Measurements from ENCODE around the gene AKAP7.
"Not testable (repeated sequence)": the region's sequence is repeated elsewhere in the genome, so short reads cannot be mapped to it uniquely, and the experiment has no call there.

Gene AKAP7

DNA sequence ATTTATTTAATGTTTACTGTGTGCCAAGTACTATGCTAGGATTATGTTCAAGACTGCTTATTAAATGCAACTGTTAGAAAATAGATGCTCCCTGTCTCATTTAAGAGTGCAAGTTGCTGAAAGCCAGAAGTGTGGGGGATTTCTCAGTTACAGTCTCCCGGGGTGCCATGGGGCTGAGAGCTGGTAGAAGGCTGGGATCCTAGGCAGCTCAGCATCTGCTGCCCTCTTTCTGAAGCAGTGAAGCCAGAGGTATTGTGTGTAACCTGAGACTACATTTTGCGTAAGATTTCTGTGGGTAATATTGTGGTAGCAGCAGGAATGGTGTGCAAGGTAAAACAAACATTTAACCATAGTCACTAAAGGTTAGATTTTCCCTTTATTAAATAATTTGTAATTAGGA lies 120.6 kb downstream of the AKAP7 start:
- Histone ChIP-seq H3K23ac (ENCODE audit: low read length) (no peak overlapping the region), H3K4me1 (ENCODE audit: control insufficient read depth, low read depth, low read length) (no peaks in the 10 kb centered on the region), H3K18ac (ENCODE audit: low read length) (no peak overlapping the region), H3K36me3 (ENCODE audit: control insufficient read depth, insufficient read depth, low read length) (no peaks in the 10 kb centered on the region), H2BK120ac (ENCODE audit: low read depth, low read length) (no peak overlapping the region), H3K79me1 (ENCODE audit: low read length) (no peaks in the 10 kb centered on the region), H3K4me2 (ENCODE audit: low read length) (no peak overlapping the region), H3K9ac (ENCODE audit: low read length) (no peak overlapping the region), H4K8ac (ENCODE audit: low read depth, low read length) (no peak overlapping the region), H3K4ac (ENCODE audit: low read depth, low read length) (no peak overlapping the region), H3K4me3 (ENCODE audit: low read length) (no peak overlapping the region), H3K27ac (ENCODE audit: low read depth, low read length) (no peak overlapping the region), H3K56ac (ENCODE audit: low read length) (no peak overlapping the region), H3K79me2 (ENCODE audit: control insufficient read depth, insufficient read depth, low read length) (no peaks in the 10 kb centered on the region), H2BK5ac (ENCODE audit: low read length) (no peak overlapping the region), H3K27me3 (ENCODE audit: insufficient read depth, low read length, poor library complexity) (no peaks in the 10 kb centered on the region), H2BK15ac (replicated peaks; ENCODE audit: low read depth) (no peak overlapping the region), H4K5ac (ENCODE audit: low read length) (no peak overlapping the region), H2AK5ac (ENCODE audit: low read length) (no peak overlapping the region)
- DNase-seq, result no peak
- WGBS (ENCODE audit: extremely low coverage, insufficient coverage, low lambda C conversion rate), result no CpG with 5 or more reads among the region's 2 CpGs

- no peak overlapping the region for H2BK120ac ChIP-seq (ENCODE audit: low read depth, low read length)
- H3K4me2 ChIP-seq (ENCODE audit: low read length), result no peak overlapping the region
- DNase-seq, result no peak
- no CpG with 5 or more reads among the region's 2 CpGs for WGBS (ENCODE audit: extremely low coverage, insufficient coverage, low lambda C conversion rate)
- H3K27ac ChIP-seq (ENCODE audit: low read depth, low read length), result no peak overlapping the region
- H2AK5ac ChIP-seq (ENCODE audit: low read length), result no peak overlapping the region
- no peaks in the 10 kb centered on the region for H3K4me1 ChIP-seq (ENCODE audit: control insufficient read depth, low read depth, low read length)
- H4K5ac ChIP-seq (ENCODE audit: low read length), result no peak overlapping the region
- no peaks in the 10 kb centered on the region for H3K36me3 ChIP-seq (ENCODE audit: control insufficient read depth, insufficient read depth, low read length)
- no peak overlapping the region for H2BK15ac ChIP-seq (replicated peaks; ENCODE audit: low read depth)
- H3K9ac ChIP-seq (ENCODE audit: low read length), result no peak overlapping the region
- H3K56ac ChIP-seq (ENCODE audit: low read length), result no peak overlapping the region
- peak overlapping the region; percentile 28 for H3K18ac ChIP-seq (ENCODE audit: low read length)
- no peaks in the 10 kb centered on the region for H3K79me1 ChIP-seq (ENCODE audit: low read length)
- H4K8ac ChIP-seq (ENCODE audit: low read depth, low read length), result no peak overlapping the region
- H2BK5ac ChIP-seq (ENCODE audit: low read length), result no peak overlapping the region
- H3K23ac ChIP-seq (ENCODE audit: low read length), result no peak overlapping the region
- H3K27me3 ChIP-seq (ENCODE audit: insufficient read depth, low read length, poor library complexity), result no peaks in the 10 kb centered on the region
- no peak overlapping the region for H3K4me3 ChIP-seq (ENCODE audit: low read length)
- H3K79me2 ChIP-seq (ENCODE audit: control insufficient read depth, insufficient read depth, low read length), result no peaks in the 10 kb centered on the region
- H3K4ac ChIP-seq (ENCODE audit: low read depth, low read length), result no peak overlapping the region
These were observed 121.8 kb downstream of the AKAP7 start for GRCh38 chr6:131257104-131257503.

DNA sequence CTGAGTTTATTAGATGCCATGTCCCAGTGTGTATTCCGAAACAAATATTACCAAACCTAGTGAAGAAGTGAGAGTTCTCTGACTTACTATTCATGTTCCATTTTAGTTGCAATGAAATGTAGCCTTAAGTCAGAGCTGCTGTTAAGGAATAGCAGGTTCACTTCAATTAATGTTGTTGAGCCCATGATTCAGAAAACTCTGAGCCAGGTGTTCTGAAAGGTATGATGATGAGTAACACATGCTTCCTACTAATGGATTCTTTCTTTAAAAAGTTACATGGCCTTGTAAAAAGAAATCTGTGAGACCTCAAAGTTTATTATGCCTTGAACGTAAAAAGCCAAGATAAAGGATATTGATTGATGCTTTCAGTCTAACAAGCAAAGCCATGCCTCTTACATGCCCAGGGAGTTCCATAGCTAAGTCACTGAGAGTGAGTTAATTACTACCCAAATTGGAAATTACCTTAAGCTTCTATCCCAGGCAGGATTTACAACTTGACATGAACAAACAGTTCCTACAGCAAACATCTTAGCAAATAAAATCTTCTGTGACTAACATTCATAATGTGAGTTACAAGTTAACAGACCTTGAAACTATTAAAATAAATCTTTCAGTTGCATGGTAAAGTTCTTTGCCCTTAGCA lies 122.9 kb downstream of the AKAP7 start:
- Histone ChIP-seq H3K4me1 (ENCODE audit: control insufficient read depth, low read depth, low read length) (no peaks in the 10 kb centered on the region), H3K9ac (ENCODE audit: low read length) (no peak overlapping the region), H3K18ac (ENCODE audit: low read length) (no peak overlapping the region), H3K4me3 (ENCODE audit: low read length) (no peak overlapping the region), H2AK5ac (ENCODE audit: low read length) (no peak overlapping the region), H3K79me2 (ENCODE audit: control insufficient read depth, insufficient read depth, low read length) (no peaks in the 10 kb centered on the region), H3K36me3 (ENCODE audit: control insufficient read depth, insufficient read depth, low read length) (no peaks in the 10 kb centered on the region), H3K27ac (ENCODE audit: low read depth, low read length) (no peak overlapping the region), H3K4ac (ENCODE audit: low read depth, low read length) (no peak overlapping the region), H4K5ac (ENCODE audit: low read length) (no peak overlapping the region), H3K79me1 (ENCODE audit: low read length) (no peaks in the 10 kb centered on the region), H3K4me2 (ENCODE audit: low read length) (no peak overlapping the region), H2BK120ac (ENCODE audit: low read depth, low read length) (no peak overlapping the region), H4K8ac (ENCODE audit: low read depth, low read length) (no peak overlapping the region), H3K56ac (ENCODE audit: low read length) (no peak overlapping the region), H2BK15ac (replicated peaks; ENCODE audit: low read depth) (no peak overlapping the region), H3K23ac (ENCODE audit: low read length) (no peak overlapping the region), H2BK5ac (ENCODE audit: low read length) (no peak overlapping the region), H3K27me3 (ENCODE audit: insufficient read depth, low read length, poor library complexity) (no peaks in the 10 kb centered on the region)
- no CpG with 5 or more reads among the region's 2 CpGs for WGBS (ENCODE audit: extremely low coverage, insufficient coverage, low lambda C conversion rate)
- no peak for DNase-seq

DNA sequence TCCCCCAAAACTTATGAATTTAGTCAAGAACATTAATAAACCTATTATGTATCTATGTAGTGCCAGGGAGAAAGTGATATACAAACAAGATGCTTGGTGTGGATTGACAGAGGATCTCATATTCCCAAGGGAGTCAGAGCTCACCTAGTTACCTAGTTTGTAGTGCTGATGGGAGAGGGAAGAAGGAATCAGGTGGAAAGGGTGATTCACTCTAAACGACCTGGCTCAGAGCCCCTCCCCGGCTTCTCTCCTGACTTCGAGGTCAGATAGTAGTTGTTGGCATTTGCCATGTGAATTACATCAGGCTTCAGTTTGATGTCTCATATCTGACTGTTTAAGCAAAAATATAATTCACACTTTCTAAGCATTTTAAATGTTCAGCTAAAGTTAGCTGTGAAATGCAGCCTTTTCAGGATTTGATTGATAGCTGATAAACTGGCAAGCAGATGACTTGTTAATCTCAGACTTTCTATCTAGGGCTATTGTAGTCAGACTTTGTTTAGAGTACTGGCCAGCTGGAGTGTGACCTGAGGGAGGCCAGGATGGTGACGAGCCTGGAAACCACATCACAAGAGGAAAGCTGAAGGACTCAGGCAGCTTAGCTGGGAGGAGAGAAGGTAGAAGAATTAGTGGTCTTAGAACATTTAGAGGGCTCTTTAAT lies 123.7 kb downstream of the AKAP7 start:
- no peak overlapping the region for H4K5ac ChIP-seq (ENCODE audit: low read length)
- no peak overlapping the region for H4K8ac ChIP-seq (ENCODE audit: low read depth, low read length)
- no peak overlapping the region for H3K23ac ChIP-seq (ENCODE audit: low read length)
- no peaks in the 10 kb centered on the region for H3K36me3 ChIP-seq (ENCODE audit: control insufficient read depth, insufficient read depth, low read length)
- H2AK5ac ChIP-seq (ENCODE audit: low read length), result no peak overlapping the region
- peak; percentile 75 for DNase-seq
- no peak overlapping the region for H3K4me3 ChIP-seq (ENCODE audit: low read length)
- H3K79me1 ChIP-seq (ENCODE audit: low read length), result no peaks in the 10 kb centered on the region
- H3K9ac ChIP-seq (ENCODE audit: low read length), result no peak overlapping the region
- H2BK120ac ChIP-seq (ENCODE audit: low read depth, low read length), result no peak overlapping the region
- H3K4ac ChIP-seq (ENCODE audit: low read depth, low read length), result no peak overlapping the region
- no peak overlapping the region for H3K18ac ChIP-seq (ENCODE audit: low read length)
- H3K56ac ChIP-seq (ENCODE audit: low read length), result no peak overlapping the region
- no peak overlapping the region for H3K4me2 ChIP-seq (ENCODE audit: low read length)
- no CpG with 5 or more reads among the region's 4 CpGs for WGBS (ENCODE audit: extremely low coverage, insufficient coverage, low lambda C conversion rate)
- H3K4me1 ChIP-seq (ENCODE audit: control insufficient read depth, low read depth, low read length), result no peaks in the 10 kb centered on the region
- no peaks in the 10 kb centered on the region for H3K27me3 ChIP-seq (ENCODE audit: insufficient read depth, low read length, poor library complexity)
- no peak overlapping the region for H2BK5ac ChIP-seq (ENCODE audit: low read length)
- H2BK15ac ChIP-seq (replicated peaks; ENCODE audit: low read depth), result no peak overlapping the region
- no peaks in the 10 kb centered on the region for H3K79me2 ChIP-seq (ENCODE audit: control insufficient read depth, insufficient read depth, low read length)
- H3K27ac ChIP-seq (ENCODE audit: low read depth, low read length), result no peak overlapping the region

GRCh38 chr6:131260960-131261359 lies 125.7 kb downstream of the AKAP7 start:
- not testable (repeated sequence) for DNase-seq; H3K9ac ChIP-seq (ENCODE audit: low read length); H2AK5ac ChIP-seq (ENCODE audit: low read length); H3K27ac ChIP-seq (ENCODE audit: low read depth, low read length); H3K79me2 ChIP-seq (ENCODE audit: control insufficient read depth, insufficient read depth, low read length); H3K4me2 ChIP-seq (ENCODE audit: low read length); H2BK15ac ChIP-seq (replicated peaks; ENCODE audit: low read depth); H3K56ac ChIP-seq (ENCODE audit: low read length); H2BK5ac ChIP-seq (ENCODE audit: low read length); H3K4me1 ChIP-seq (ENCODE audit: control insufficient read depth, low read depth, low read length); H3K79me1 ChIP-seq (ENCODE audit: low read length); H3K4ac ChIP-seq (ENCODE audit: low read depth, low read length); H2BK120ac ChIP-seq (ENCODE audit: low read depth, low read length); H3K18ac ChIP-seq (ENCODE audit: low read length); H4K5ac ChIP-seq (ENCODE audit: low read length); H3K36me3 ChIP-seq (ENCODE audit: control insufficient read depth, insufficient read depth, low read length); H4K8ac ChIP-seq (ENCODE audit: low read depth, low read length); H3K23ac ChIP-seq (ENCODE audit: low read length); H3K4me3 ChIP-seq (ENCODE audit: low read length); H3K27me3 ChIP-seq (ENCODE audit: insufficient read depth, low read length, poor library complexity)
- WGBS (ENCODE audit: extremely low coverage, insufficient coverage, low lambda C conversion rate), result no CpG with 5 or more reads among the region's 6 CpGs

- Histone ChIP-seq H3K18ac (ENCODE audit: low read length) (no peak overlapping the region), H3K79me1 (ENCODE audit: low read length) (no peaks in the 10 kb centered on the region), H3K4ac (ENCODE audit: low read depth, low read length) (no peak overlapping the region), H3K36me3 (ENCODE audit: control insufficient read depth, insufficient read depth, low read length) (no peaks in the 10 kb centered on the region), H2BK15ac (replicated peaks; ENCODE audit: low read depth) (no peak overlapping the region), H3K4me3 (ENCODE audit: low read length) (no peak overlapping the region), H3K4me2 (ENCODE audit: low read length) (no peak overlapping the region), H4K5ac (ENCODE audit: low read length) (no peak overlapping the region), H2BK120ac (ENCODE audit: low read depth, low read length) (no peak overlapping the region), H2BK5ac (ENCODE audit: low read length) (no peak overlapping the region), H4K8ac (ENCODE audit: low read depth, low read length) (no peak overlapping the region), H3K27ac (ENCODE audit: low read depth, low read length) (no peak overlapping the region), H2AK5ac (ENCODE audit: low read length) (no peak overlapping the region), H3K9ac (ENCODE audit: low read length) (no peak overlapping the region), H3K56ac (ENCODE audit: low read length) (no peak overlapping the region), H3K27me3 (ENCODE audit: insufficient read depth, low read length, poor library complexity) (no peaks in the 10 kb centered on the region), H3K79me2 (ENCODE audit: control insufficient read depth, insufficient read depth, low read length) (no peaks in the 10 kb centered on the region), H3K23ac (ENCODE audit: low read length) (no peak overlapping the region), H3K4me1 (ENCODE audit: control insufficient read depth, low read depth, low read length) (no peaks in the 10 kb centered on the region)
- no CpG with 5 or more reads among the region's 3 CpGs for WGBS (ENCODE audit: extremely low coverage, insufficient coverage, low lambda C conversion rate)
- no peak for DNase-seq
These were observed 126.8 kb downstream of the AKAP7 start for GRCh38 chr6:131262060-131262459.
